H1 (cell line): Measurements from ENCODE around the gene CCDC74A. TPM values are rescaled to one million over a fixed set of nuclear protein-coding genes. Genes with fewer than 3 reads are reported as not detected.
"Not testable (repeated sequence)": the region's sequence is repeated elsewhere in the genome, so short reads cannot be mapped to it uniquely, and the experiment has no call there.

Experiments used
- CTCF ChIA-PET: fragments of 300-600 bp; sonication (Branson Sonifier 250); formaldehyde crosslinking; loops from one replicate; lab custom pipeline; 2021; ENCODE audit not compliant: partially characterized antibody; lab: Charles Lee
- POLR2A ChIA-PET: fragments of 300-600 bp; sonication (Branson Sonifier 250); formaldehyde crosslinking; loops from one replicate; lab custom pipeline; 2021; ENCODE audit warnings: inconsistent platforms; ENCODE audit not compliant: partially characterized antibody; lab: Charles Lee
- DNase-seq, 2 experiments: peaks; one replicate each; pipeline versions ENCODE4 v3.0.0 to v3.0.0-alpha.2; 2010 to 2022; ENCODE audit warnings: low spot score in 2 of 2, low read depth in 1 of 2, mixed read lengths in 1 of 2
- FAIRE-seq: peaks from 2 replicates; lab custom pipeline; 2011; peaks lifted over from hg19 to GRCh38; lab: Jason Lieb, UNC
- H2AFZ ChIP-seq: 2 replicates; pipeline ENCODE4 v1.8.1; 2012; ENCODE audit warnings: low read length, inconsistent platforms
- H2AK5ac ChIP-seq: 2 replicates; pipeline ENCODE4 v1.6.1; 2013; ENCODE audit warnings: low read depth, low read length
- H2BK120ac ChIP-seq: replicated peaks from 2 replicates; pipeline ENCODE3; 2013; ENCODE audit warnings: low read depth, low read length, inconsistent platforms
- H2BK12ac ChIP-seq: 2 replicates; pipeline ENCODE4 v1.6.1; 2013; ENCODE audit warnings: low read depth, low read length
- H2BK15ac ChIP-seq: 2 replicates; pipeline ENCODE4 v1.6.1; 2013; ENCODE audit warnings: low read length
- H2BK20ac ChIP-seq: 2 replicates; pipeline ENCODE4 v1.6.1; 2013; ENCODE audit warnings: low read length
- H2BK5ac ChIP-seq: 2 replicates; pipeline ENCODE4 v1.6.1; 2013; ENCODE audit warnings: low read depth, low read length
- H3K14ac ChIP-seq: 2 replicates; pipeline ENCODE4 v1.6.1; 2013; ENCODE audit warnings: inconsistent platforms; ENCODE audit not compliant: insufficient read length
- H3K18ac ChIP-seq: 2 replicates; pipeline ENCODE4 v1.6.1; 2013; ENCODE audit warnings: low read length; ENCODE audit errors: extremely low read depth
- H3K23ac ChIP-seq: 2 replicates; pipeline ENCODE4 v1.6.1; 2013; ENCODE audit warnings: inconsistent platforms; ENCODE audit not compliant: insufficient read length
- H3K23me2 ChIP-seq: 2 replicates; pipeline ENCODE4 v1.6.1; 2013; ENCODE audit warnings: low read depth, low read length
- H3K27ac ChIP-seq: 2 replicates; pipeline ENCODE4 v1.6.1; 2011; ENCODE audit warnings: low read depth, low read length, inconsistent platforms
- H3K27me3 ChIP-seq, 4 experiments: replicated peaks in 1 of 4; 1 replicate in 1 of 4; 2 replicates in 3 of 4; pipeline versions ENCODE4 v1.6.1 to v1.8.1; 2011 to 2013; ENCODE audit warnings: low read length in 3 of 4, mild to moderate bottlenecking in 3 of 4, inconsistent platforms in 2 of 4, mixed read lengths in 2 of 4, moderate library complexity in 1 of 4; ENCODE audit not compliant: control insufficient read depth in 3 of 4, insufficient read depth in 3 of 4; ENCODE audit errors: extremely low read depth in 1 of 4
- H3K36me3 ChIP-seq, 4 experiments: 2 replicates each; pipeline versions ENCODE4 v1.6.1 to v1.8.1; 2011 to 2013; ENCODE audit warnings: mild to moderate bottlenecking in 4 of 4, low read length in 3 of 4, moderate library complexity in 2 of 4, control low read depth in 1 of 4, inconsistent platforms in 1 of 4; ENCODE audit not compliant: insufficient read depth in 4 of 4, control insufficient read depth in 2 of 4
- H3K4ac ChIP-seq: replicated peaks from 2 replicates; pipeline ENCODE3; 2013; ENCODE audit warnings: low read length, low read depth, mixed read lengths, inconsistent platforms; ENCODE audit not compliant: insufficient read length
- H3K4me1 ChIP-seq, 4 experiments: replicated peaks in 1 of 4; 1 replicate in 1 of 4; 2 replicates in 3 of 4; pipeline versions ENCODE4 v1.6.1 to v1.8.1; 2011 to 2013; ENCODE audit warnings: low read length in 3 of 4, inconsistent platforms in 2 of 4, mixed read lengths in 1 of 4; ENCODE audit not compliant: insufficient read depth in 4 of 4, control insufficient read depth in 3 of 4
- H3K4me2 ChIP-seq, 2 experiments: 2 replicates each; pipeline versions ENCODE4 v1.6.1 to v1.8.1; 2011 to 2013; ENCODE audit warnings: low read depth in 2 of 2, low read length in 2 of 2, control low read depth in 1 of 2, inconsistent platforms in 1 of 2, mild to moderate bottlenecking in 1 of 2; ENCODE audit not compliant: insufficient read depth in 1 of 2
- H3K4me3 ChIP-seq, 4 experiments: fragments of 200-600, 300-600 bp in 1 of 4; sonication (generic), shearing (Covaris generic), sonication (Bioruptor Twin) in 1 of 4; 2 replicates each; pipeline versions ENCODE4 v1.5.1 to v1.8.1; 2011 to 2016; ENCODE audit warnings: low read length in 4 of 4, low read depth in 3 of 4, control low read depth in 2 of 4, inconsistent platforms in 2 of 4, mild to moderate bottlenecking in 2 of 4, mixed read lengths in 1 of 4, moderate library complexity in 1 of 4; ENCODE audit not compliant: insufficient read depth in 2 of 4; ENCODE audit errors: extremely low read depth in 1 of 4
- H3K56ac ChIP-seq: replicated peaks from 2 replicates; pipeline ENCODE3; 2013; ENCODE audit warnings: low read depth, mild to moderate bottlenecking, mixed read lengths, low read length, inconsistent platforms; ENCODE audit not compliant: insufficient read length
- H3K79me1 ChIP-seq: 2 replicates; pipeline ENCODE4 v1.6.1; 2013; ENCODE audit warnings: low read depth, low read length, control low read depth
- H3K79me2 ChIP-seq, 2 experiments: 2 replicates each; pipeline versions ENCODE4 v1.6.1 to v1.8.1; 2012 to 2013; ENCODE audit warnings: low read length in 2 of 2, mild to moderate bottlenecking in 2 of 2, inconsistent platforms in 1 of 2; ENCODE audit not compliant: insufficient read depth in 2 of 2, control insufficient read depth in 1 of 2
- H3K9ac ChIP-seq, 4 experiments: replicated peaks in 1 of 4; 1 replicate in 1 of 4; 2 replicates in 3 of 4; pipeline versions ENCODE4 v1.6.1 to v1.8.1; 2011 to 2013; ENCODE audit warnings: low read depth in 3 of 4, low read length in 3 of 4, control low read depth in 2 of 4, mild to moderate bottlenecking in 2 of 4, moderate library complexity in 2 of 4, inconsistent platforms in 1 of 4; ENCODE audit errors: extremely low read depth in 1 of 4
- H3K9me3 ChIP-seq, 2 experiments: 2 replicates each; pipeline versions ENCODE4 v1.6.1 to v1.8.1; 2012 to 2013; ENCODE audit warnings: mild to moderate bottlenecking in 2 of 2, moderate library complexity in 2 of 2, control low read depth in 1 of 2, inconsistent platforms in 1 of 2, low read depth in 1 of 2, low read length in 1 of 2, mixed read lengths in 1 of 2; ENCODE audit not compliant: insufficient read depth in 2 of 2
- H4K20me1 ChIP-seq, 2 experiments: replicated peaks in 1 of 2; 2 replicates each; pipeline versions ENCODE3 to v1.8.1; 2011 to 2013; ENCODE audit warnings: inconsistent platforms in 2 of 2, low read length in 2 of 2, mild to moderate bottlenecking in 1 of 2; ENCODE audit not compliant: insufficient read depth in 2 of 2, control insufficient read depth in 1 of 2
- H4K5ac ChIP-seq: 2 replicates; pipeline ENCODE4 v1.6.1; 2013; ENCODE audit warnings: low read length, low read depth, mixed read lengths, inconsistent platforms; ENCODE audit not compliant: insufficient read length
- H4K8ac ChIP-seq: 2 replicates; pipeline ENCODE4 v1.8.0; 2013; ENCODE audit warnings: mild to moderate bottlenecking, moderate library complexity, low read length, inconsistent platforms; ENCODE audit not compliant: insufficient read depth; ENCODE audit errors: extremely low read depth
- H4K91ac ChIP-seq: replicated peaks from 2 replicates; pipeline ENCODE3; 2013; ENCODE audit warnings: low read length, mixed read lengths, inconsistent platforms; ENCODE audit not compliant: insufficient read length
- WGBS, 2 experiments: shearing (Covaris generic) in 1 of 2; methylation state at CpG; one replicate each; pipeline versions ENCODE4 v1.1.6 to v1.1.7; 2013 to 2015; ENCODE audit warnings: low lambda C conversion rate in 2 of 2, mixed read lengths in 2 of 2, inconsistent platforms in 1 of 2, low coverage in 1 of 2, missing lambda C conversion rate in 1 of 2; ENCODE audit not compliant: insufficient replicate concordance in 2 of 2, insufficient coverage in 1 of 2, insufficient read length in 1 of 2; ENCODE audit errors: extremely low coverage in 1 of 2, missing lambda C conversion rate in 1 of 2; 5-methylcytosine and 5-hydroxymethylcytosine counted together
- polyA plus RNA-seq, 7 experiments: library from polyadenylated mRNA; depleted of rRNA in 3 of 7; stranded (reverse) in 5 of 7; unstranded in 2 of 7; fragments of >200 nt in 5 of 7; fragments of 200-250 nt in 2 of 7; gene quantifications; 1 replicate in 5 of 7; 2 replicates in 1 of 7; 4 replicates in 1 of 7; pipeline versions ENCODE4 v1.2.1 to v1.2.3, GENCODE V29; 2011 to 2013; ENCODE audit warnings: missing spikeins in 2 of 7, mixed read lengths in 2 of 7
- total RNA-seq: library from RNA; stranded (reverse); fragmentation: NEBNext Ultra II Directional; extraction: Animal tissue kit (Norgen Biotek cat#: 25700); gene quantifications from 2 replicates; pipeline ENCODE4 v1.2.1, GENCODE V29; 2021

Gene CCDC74A
- total and polyA plus RNA-seq, 2 of the 8 experiments (the other 6 are each of a cell fraction or from before 2014, with no cell fraction given): 18.1 to 21.0 TPM

DNA sequence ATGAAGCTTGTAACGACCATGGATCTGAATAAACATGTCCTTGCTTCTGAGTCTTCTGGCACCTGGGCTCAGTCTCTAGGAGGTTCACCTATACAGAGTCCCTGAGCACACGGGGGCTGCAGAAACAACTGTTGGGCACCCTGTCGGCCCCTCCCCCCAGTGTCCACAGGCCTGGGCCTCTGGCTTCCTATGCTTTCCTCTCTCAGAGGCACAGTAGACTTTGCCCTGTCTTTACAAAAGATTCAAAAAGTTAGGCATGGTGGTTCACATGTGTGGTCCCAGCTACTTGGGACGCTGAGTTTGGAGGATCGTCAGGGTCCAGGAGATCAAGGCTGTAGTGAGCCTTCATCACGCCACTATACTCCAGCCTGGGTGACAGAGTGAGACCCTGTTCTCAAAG lies 6.2 kb upstream of the CCDC74A start:
- not testable (repeated sequence) for H3K79me1 ChIP-seq, H3K18ac ChIP-seq, H3K79me2 ChIP-seq, H3K4me3 ChIP-seq, H2AK5ac ChIP-seq, H2BK20ac ChIP-seq, H3K56ac ChIP-seq, H3K23ac ChIP-seq, H2BK15ac ChIP-seq, H3K4ac ChIP-seq, H2BK12ac ChIP-seq, H4K8ac ChIP-seq, H2BK120ac ChIP-seq, H2AFZ ChIP-seq, H4K20me1 ChIP-seq, H3K4me2 ChIP-seq, H3K4me1 ChIP-seq, H2BK5ac ChIP-seq, H4K5ac ChIP-seq, H3K9me3 ChIP-seq, H3K9ac ChIP-seq, H4K91ac ChIP-seq, DNase-seq, FAIRE-seq, H3K23me2 ChIP-seq, H3K14ac ChIP-seq, H3K27me3 ChIP-seq, H3K27ac ChIP-seq
- CTCF ChIA-PET: interaction anchor here (0.6 to 1.7 kb wide), 2 partner anchors 108 to 205 kb away, joined by 3 read pairs; no protein-coding TSS in a partner anchor
- POLR2A ChIA-PET: interaction anchor here (0.7 to 1.7 kb wide), 2 partner anchors 29 to 113 kb away, joined by 3 to 8 read pairs; partner anchors contain the start of gene MZT2A
- peaks cover 2 to 29% (median 8%) of the 10 kb centered on the region in 4 experiments; a peak in 6 of 8 replicates for H3K36me3 ChIP-seq
- 91% methylated on average over 4 of the region's 6 CpGs; no CpG with 5 or more reads in 1 of the 2 experiments for WGBS, 2 experiments
